K562 treated with DMSO at 1 percent for 4 hours (cell line): Measurements from ENCODE around the gene SNX13. TPM values are rescaled to one million over a fixed set of nuclear protein-coding genes. Genes with fewer than 3 reads are reported as not detected.

Source experiments
- total RNA-seq: library from RNA; unstranded; fragments of 300-600 nt; gene quantifications from 2 replicates; pipeline ENCODE4 v1.2.3, GENCODE V29; 2022; ENCODE audit not compliant: insufficient read depth

The SNX13 gene, protein sequence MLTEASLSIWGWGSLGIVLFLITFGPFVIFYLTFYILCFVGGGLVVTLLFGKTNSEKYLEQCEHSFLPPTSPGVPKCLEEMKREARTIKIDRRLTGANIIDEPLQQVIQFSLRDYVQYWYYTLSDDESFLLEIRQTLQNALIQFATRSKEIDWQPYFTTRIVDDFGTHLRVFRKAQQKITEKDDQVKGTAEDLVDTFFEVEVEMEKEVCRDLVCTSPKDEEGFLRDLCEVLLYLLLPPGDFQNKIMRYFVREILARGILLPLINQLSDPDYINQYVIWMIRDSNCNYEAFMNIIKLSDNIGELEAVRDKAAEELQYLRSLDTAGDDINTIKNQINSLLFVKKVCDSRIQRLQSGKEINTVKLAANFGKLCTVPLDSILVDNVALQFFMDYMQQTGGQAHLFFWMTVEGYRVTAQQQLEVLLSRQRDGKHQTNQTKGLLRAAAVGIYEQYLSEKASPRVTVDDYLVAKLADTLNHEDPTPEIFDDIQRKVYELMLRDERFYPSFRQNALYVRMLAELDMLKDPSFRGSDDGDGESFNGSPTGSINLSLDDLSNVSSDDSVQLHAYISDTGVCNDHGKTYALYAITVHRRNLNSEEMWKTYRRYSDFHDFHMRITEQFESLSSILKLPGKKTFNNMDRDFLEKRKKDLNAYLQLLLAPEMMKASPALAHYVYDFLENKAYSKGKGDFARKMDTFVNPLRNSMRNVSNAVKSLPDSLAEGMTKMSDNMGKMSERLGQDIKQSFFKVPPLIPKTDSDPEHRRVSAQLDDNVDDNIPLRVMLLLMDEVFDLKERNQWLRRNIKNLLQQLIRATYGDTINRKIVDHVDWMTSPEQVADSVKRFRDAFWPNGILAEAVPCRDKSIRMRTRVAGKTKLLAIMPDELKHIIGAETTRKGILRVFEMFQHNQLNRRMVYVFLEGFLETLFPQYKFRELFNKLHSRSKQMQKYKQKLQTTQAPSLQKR
- total RNA-seq = 8.9 and 9.9 TPM in 2 replicates

DNA sequence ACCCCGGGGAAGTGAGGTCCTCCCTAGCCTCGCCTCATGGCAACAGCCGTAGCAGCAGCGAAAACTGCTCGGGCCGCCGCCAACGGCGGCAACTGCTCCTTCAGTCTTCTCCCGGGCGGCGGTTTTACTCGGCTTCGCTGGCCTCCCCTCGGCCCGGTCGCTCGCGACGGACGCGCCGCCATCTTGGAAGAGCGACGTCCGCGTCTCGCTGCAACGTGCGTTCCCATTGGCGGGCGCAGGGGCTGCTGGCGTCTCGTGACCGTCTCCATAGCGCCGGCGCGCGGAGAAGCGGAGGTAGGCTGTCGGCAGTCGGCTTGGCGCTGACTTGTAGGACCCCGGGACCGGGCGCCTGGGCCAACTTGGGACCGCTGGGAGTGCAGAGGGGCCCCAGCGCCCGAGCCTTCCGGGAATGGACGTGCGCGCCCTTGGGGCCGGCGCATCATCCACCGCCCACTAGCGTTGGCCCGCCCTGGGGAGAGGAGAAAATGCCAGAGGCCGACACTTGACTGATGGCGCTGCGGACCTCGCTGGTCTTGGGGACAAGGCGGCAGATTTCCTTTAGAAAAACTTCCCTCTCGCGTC is at the start of gene SNX13:
Gene SNX13, minus strand, starts transcription at position 193 of the 582 bp plus-strand sequence. CDS start 199 bp downstream, outside the sequence.

Other genes with a start within 250 kb of the SNX13 start
- 1.2 TPM in 1 of 2 replicates, not detected in the other for gene PRPS1L1, start 87.4 kb upstream of the SNX13 start, total RNA-seq